ENCODE results near the gene DDX28. TPM values are rescaled to one million over a fixed set of nuclear protein-coding genes. Genes with fewer than 3 reads are reported as not detected.

Gene DDX28
- polyA plus RNA-seq, 3 donors: 14.7 to 42.9 (median 27.7) TPM

DNA sequence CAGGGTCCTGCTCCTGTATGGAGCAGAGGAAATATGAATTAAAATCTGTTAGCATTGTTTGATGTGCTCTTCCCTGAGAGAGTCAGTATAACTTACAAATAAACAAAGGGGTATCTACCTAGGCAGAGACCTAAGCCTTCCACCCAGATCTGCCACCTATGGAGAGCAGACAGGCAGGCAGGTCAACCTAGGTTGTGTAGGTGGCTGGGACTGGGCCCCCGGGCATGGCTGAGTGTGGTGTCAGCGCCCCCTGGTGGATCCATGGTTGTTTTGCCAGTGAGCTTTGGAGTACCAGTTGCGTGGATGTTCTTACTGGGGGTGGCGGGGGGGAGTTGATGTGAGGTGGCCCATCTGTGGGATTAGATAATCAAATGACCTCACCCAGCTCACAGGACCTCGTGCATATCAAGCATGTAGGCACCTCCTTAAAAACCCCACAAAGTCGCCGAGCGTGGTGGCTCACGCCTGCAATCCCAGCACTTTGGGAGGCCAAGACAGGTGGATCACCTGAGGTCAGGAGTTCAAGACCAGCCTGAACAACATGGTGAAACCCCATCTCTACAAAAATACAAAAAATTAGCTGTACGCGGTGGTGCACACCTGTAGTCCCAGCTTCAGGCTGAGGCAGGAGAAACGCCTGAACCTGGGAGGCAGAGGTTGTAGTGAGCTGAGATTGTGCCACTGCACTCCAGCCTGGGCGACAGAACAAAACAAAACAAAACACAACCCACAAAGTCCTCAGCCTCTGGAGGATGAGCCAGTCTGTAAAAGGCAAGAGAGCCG lies 17.7 kb upstream of the DDX28 start:
- Mint-ChIP-seq H3K4me1 (peaks cover 74% of the 10 kb centered on the region), H3K27ac (peak overlapping the region; percentile 74 to 96 (median 90))
- WGBS (ENCODE audit: insufficient coverage): 0% methylated on average over 1 of the region's 14 CpGs

More for the DNA sequence above, 17.7 kb upstream of the DDX28 start:
- no peaks in the 10 kb centered on the region for H3K9me3 ChIP-seq (replicated peaks in 1 of 2; ENCODE audit: control insufficient read depth in 1 of 2, insufficient read depth in 1 of 2, low read length in 2 of 2)
- TF ChIP-seq, protein P1, sequence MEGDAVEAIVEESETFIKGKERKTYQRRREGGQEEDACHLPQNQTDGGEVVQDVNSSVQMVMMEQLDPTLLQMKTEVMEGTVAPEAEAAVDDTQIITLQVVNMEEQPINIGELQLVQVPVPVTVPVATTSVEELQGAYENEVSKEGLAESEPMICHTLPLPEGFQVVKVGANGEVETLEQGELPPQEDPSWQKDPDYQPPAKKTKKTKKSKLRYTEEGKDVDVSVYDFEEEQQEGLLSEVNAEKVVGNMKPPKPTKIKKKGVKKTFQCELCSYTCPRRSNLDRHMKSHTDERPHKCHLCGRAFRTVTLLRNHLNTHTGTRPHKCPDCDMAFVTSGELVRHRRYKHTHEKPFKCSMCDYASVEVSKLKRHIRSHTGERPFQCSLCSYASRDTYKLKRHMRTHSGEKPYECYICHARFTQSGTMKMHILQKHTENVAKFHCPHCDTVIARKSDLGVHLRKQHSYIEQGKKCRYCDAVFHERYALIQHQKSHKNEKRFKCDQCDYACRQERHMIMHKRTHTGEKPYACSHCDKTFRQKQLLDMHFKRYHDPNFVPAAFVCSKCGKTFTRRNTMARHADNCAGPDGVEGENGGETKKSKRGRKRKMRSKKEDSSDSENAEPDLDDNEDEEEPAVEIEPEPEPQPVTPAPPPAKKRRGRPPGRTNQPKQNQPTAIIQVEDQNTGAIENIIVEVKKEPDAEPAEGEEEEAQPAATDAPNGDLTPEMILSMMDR (IDR thresholded peaks at IDR 0.05): peak; percentile 88
- Mint-ChIP-seq H3K9me3 (no peaks in the 10 kb centered on the region), H3K27me3 (ENCODE audit: low read depth in 3 of 3) (peaks cover 0 to 2% (median 1%) of the 10 kb centered on the region in 3 donors), H3K36me3 (peaks cover 15 to 19% of the 10 kb centered on the region in 2 donors), H3K4me3 (peak overlapping the region; percentile 51 to 58)
- no peaks in the 10 kb centered on the region for H3K36me3 ChIP-seq (replicated peaks in 1 of 2; ENCODE audit: control insufficient read depth in 1 of 2, insufficient read depth in 2 of 2, low read length in 2 of 2)
- DNase-seq: peak; percentile 69 to 79 (median 77)
- H3K27ac ChIP-seq (ENCODE audit: low read depth in 1 of 2, low read length in 2 of 2): peak overlapping the region; percentile 80
- peaks cover 72 to 82% of the 10 kb centered on the region in 2 donors for H3K4me1 ChIP-seq (ENCODE audit: control insufficient read depth in 1 of 2, insufficient read depth in 2 of 2, low read length in 2 of 2)
- peak overlapping the region; percentile 37 for H2AFZ ChIP-seq (ENCODE audit: insufficient read depth, low read depth, low read length, poor library complexity, severe bottlenecking)
- intact Hi-C loops (cut with micrococcal nuclease): loop anchor here (1.0 to 5.0 kb wide), 3 partner anchors 17 to 103 kb away; partner anchors contain the start of genes DDX28 (in 1 of the 2), DUS2 (in 1 of the 2) and PSMB10 (in 1 of the 2)
- H3K4me3 ChIP-seq (replicated peaks in 1 of 3; ENCODE audit: low read depth in 2 of 3, low read length in 3 of 3): peak overlapping the region in 1 of 3 experiments; percentile 62
- peaks cover 54% of the 10 kb centered on the region for H3K79me2 ChIP-seq (ENCODE audit: insufficient read depth, low read length)
- H3K9ac ChIP-seq (ENCODE audit: insufficient read depth, low read length, poor library complexity, severe bottlenecking): peak overlapping the region; percentile 5
- no peaks in the 10 kb centered on the region for H3K27me3 ChIP-seq (ENCODE audit: control insufficient read depth in 2 of 2, insufficient read depth in 2 of 2, low read length in 2 of 2)
- H3K4me2 ChIP-seq (replicated peaks; ENCODE audit: extremely low read depth, low read length, poor library complexity, severe bottlenecking): peak overlapping the region; percentile 70
- H4K20me1 ChIP-seq (ENCODE audit: insufficient read depth, low read length): no peaks in the 10 kb centered on the region

Data from CD14-positive monocyte (primary cell).